Neuronal stem cell (in vitro differentiated cells): ENCODE data around the gene GGPS1.

Experiments used
- DNase-seq: peaks from one replicate; pipeline ENCODE4 v3.0.0-alpha.2; 2013; ENCODE audit warnings: low spot score
- H2AFZ ChIP-seq: one replicate; pipeline ENCODE4 v1.6.1; 2013; ENCODE audit warnings: mild to moderate bottlenecking, low read length, inconsistent platforms
- H2AK5ac ChIP-seq: 2 replicates; pipeline ENCODE4 v1.6.1; 2013; ENCODE audit warnings: low read depth, mild to moderate bottlenecking, inconsistent platforms, low read length, moderate library complexity, mixed read lengths
- H2BK120ac ChIP-seq: 2 replicates; pipeline ENCODE4 v1.6.1; 2013; ENCODE audit warnings: low read depth, mild to moderate bottlenecking, inconsistent platforms, low read length, moderate library complexity, mixed read lengths
- H2BK12ac ChIP-seq: one replicate; pipeline ENCODE4 v1.6.1; 2013; ENCODE audit warnings: low read length, inconsistent platforms
- H2BK15ac ChIP-seq: 2 replicates; pipeline ENCODE4 v1.6.1; 2013; ENCODE audit warnings: mild to moderate bottlenecking, low read length, inconsistent platforms, mixed read lengths
- H2BK5ac ChIP-seq: one replicate; pipeline ENCODE4 v1.6.1; 2013; ENCODE audit warnings: inconsistent platforms, mild to moderate bottlenecking, low read length, moderate library complexity
- H3K14ac ChIP-seq: one replicate; pipeline ENCODE4 v1.6.1; 2013; ENCODE audit warnings: low read length, inconsistent platforms
- H3K18ac ChIP-seq: 2 replicates; pipeline ENCODE4 v1.6.1; 2013; ENCODE audit warnings: low read length, inconsistent platforms
- H3K23ac ChIP-seq: 2 replicates; pipeline ENCODE4 v1.6.1; 2013; ENCODE audit warnings: low read depth, mild to moderate bottlenecking, mixed read lengths, low read length, inconsistent platforms; ENCODE audit not compliant: poor library complexity
- H3K27ac ChIP-seq: replicated peaks from 3 replicates; pipeline ENCODE4 v1.5.1; 2013; ENCODE audit warnings: low read length, inconsistent platforms
- H3K27me3 ChIP-seq, 3 experiments: 2 replicates each; pipeline ENCODE4 v1.6.1; 2013; ENCODE audit warnings: low read length in 3 of 3, mild to moderate bottlenecking in 2 of 3, inconsistent platforms in 1 of 3, low read depth in 1 of 3, mixed read lengths in 1 of 3, moderate library complexity in 1 of 3; ENCODE audit not compliant: control insufficient read depth in 3 of 3, insufficient read depth in 3 of 3
- H3K36me3 ChIP-seq, 2 donors: replicated peaks in 1 of 2; 2 replicates each; pipeline ENCODE4 v1.6.1; 2013; ENCODE audit warnings: low read length in 2 of 2; ENCODE audit not compliant: control insufficient read depth in 2 of 2, insufficient read depth in 2 of 2
- H3K4ac ChIP-seq: 2 replicates; pipeline ENCODE4 v1.6.1; 2013; ENCODE audit warnings: inconsistent platforms, mild to moderate bottlenecking, low read length, moderate library complexity
- H3K4me1 ChIP-seq, 2 donors: 1 replicate in 1 of 2; 2 replicates in 1 of 2; pipeline ENCODE4 v1.6.1; 2013; ENCODE audit warnings: low read length in 2 of 2, low read depth in 1 of 2; ENCODE audit not compliant: control insufficient read depth in 2 of 2, insufficient read depth in 1 of 2
- H3K4me2 ChIP-seq: one replicate; pipeline ENCODE4 v1.6.1; 2013; ENCODE audit warnings: mild to moderate bottlenecking, low read length, inconsistent platforms; ENCODE audit not compliant: insufficient read depth, poor library complexity, severe bottlenecking
- H3K4me3 ChIP-seq, 2 donors: 2 replicates each; pipeline ENCODE4 v1.5.1; 2013; ENCODE audit warnings: low read length in 2 of 2, mild to moderate bottlenecking in 2 of 2, inconsistent platforms in 1 of 2, moderate library complexity in 1 of 2
- H3K79me1 ChIP-seq: one replicate; pipeline ENCODE4 v1.6.1; 2013; ENCODE audit warnings: low read depth, mild to moderate bottlenecking, inconsistent platforms, low read length, moderate library complexity
- H3K9ac ChIP-seq: one replicate; pipeline ENCODE4 v1.6.1; 2013; ENCODE audit warnings: mild to moderate bottlenecking, low read depth, low read length, inconsistent platforms; ENCODE audit not compliant: poor library complexity
- H3K9me3 ChIP-seq, 2 donors: replicated peaks in 1 of 2; 2 replicates each; pipeline versions ENCODE3 to v1.6.1; 2013; ENCODE audit warnings: low read length in 2 of 2, mild to moderate bottlenecking in 2 of 2, inconsistent platforms in 1 of 2, low read depth in 1 of 2, mixed read lengths in 1 of 2, moderate library complexity in 1 of 2; ENCODE audit not compliant: control insufficient read depth in 2 of 2, insufficient read depth in 1 of 2
- H4K8ac ChIP-seq: one replicate; pipeline ENCODE4 v1.6.1; 2013; ENCODE audit warnings: low read depth, mild to moderate bottlenecking, inconsistent platforms, low read length, moderate library complexity
- H4K91ac ChIP-seq: one replicate; pipeline ENCODE4 v1.6.1; 2013; ENCODE audit warnings: low read length, low read depth, mild to moderate bottlenecking, inconsistent platforms; ENCODE audit not compliant: poor library complexity
- WGBS, 2 donors: extraction: QIAGEN DNeasy Blood & Tissue Kit; methylation state at CpG; one replicate each; pipeline ENCODE4 v1.1.7; 2013; ENCODE audit warnings: missing lambda C conversion rate in 2 of 2, mixed read lengths in 1 of 2; ENCODE audit not compliant: insufficient read length in 2 of 2, insufficient replicate concordance in 1 of 2; ENCODE audit errors: extremely low coverage in 2 of 2; 5-methylcytosine and 5-hydroxymethylcytosine counted together

Gene GGPS1

DNA sequence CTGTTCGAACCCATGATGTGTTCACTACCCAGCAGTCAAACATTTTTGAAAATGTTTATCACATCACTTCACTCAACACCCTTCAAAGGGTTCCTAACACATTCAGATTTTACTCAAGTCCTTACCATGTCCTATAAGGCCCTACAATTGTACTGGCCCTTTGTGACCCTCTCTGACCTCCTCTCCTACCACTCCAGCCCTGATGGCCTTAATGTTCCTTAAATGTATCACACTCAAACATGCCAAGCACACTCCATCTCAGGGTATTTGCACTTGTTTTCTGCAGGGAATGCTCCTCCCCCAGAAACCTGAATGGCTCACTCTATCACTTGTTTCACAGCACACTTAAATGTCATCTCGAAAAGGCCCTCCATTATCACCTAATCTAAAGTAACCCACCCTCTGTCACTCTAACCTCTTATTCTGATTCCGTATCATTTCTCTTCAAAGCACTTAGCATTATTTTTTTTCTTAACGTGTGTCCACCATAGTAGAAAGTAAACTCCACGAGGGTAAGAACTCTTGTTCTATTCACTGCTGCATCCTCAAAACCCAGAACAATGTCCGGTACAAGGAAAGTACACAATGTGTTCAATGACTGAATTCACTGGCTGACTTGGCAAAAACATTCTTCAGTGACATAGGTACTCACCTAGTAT, 7.7 kb upstream of the GGPS1 start:
- no peak overlapping the region for H2AK5ac ChIP-seq
- H2BK5ac ChIP-seq, result no peak overlapping the region
- H3K36me3 ChIP-seq, result peaks cover 6 to 80% of the 10 kb centered on the region in 2 donors
- peaks cover 2% of the 10 kb centered on the region for H3K79me1 ChIP-seq
- H4K8ac ChIP-seq, result no peak overlapping the region
- H3K9me3 ChIP-seq, result no peaks in the 10 kb centered on the region
- no peak overlapping the region for H2BK15ac ChIP-seq
- H3K27ac ChIP-seq, result no peak overlapping the region
- no peak overlapping the region for H4K91ac ChIP-seq
- no peaks in the 10 kb centered on the region for H3K27me3 ChIP-seq
- no peak overlapping the region for H2BK120ac ChIP-seq
- H3K18ac ChIP-seq, result no peak overlapping the region
- no CpG with 5 or more reads among the region's 6 CpGs for WGBS, 2 donors
- no peak for DNase-seq
- H2BK12ac ChIP-seq, result no peak overlapping the region
- H3K4ac ChIP-seq, result no peak overlapping the region
- no peak overlapping the region for H3K9ac ChIP-seq
- no peak overlapping the region for H3K4me3 ChIP-seq
- H3K14ac ChIP-seq, result no peak overlapping the region
- no peak overlapping the region for H3K23ac ChIP-seq
- H3K4me2 ChIP-seq, result no peak overlapping the region
- peaks cover 0 to 7% of the 10 kb centered on the region in 2 donors for H3K4me1 ChIP-seq
- no peak overlapping the region for H2AFZ ChIP-seq

DNA sequence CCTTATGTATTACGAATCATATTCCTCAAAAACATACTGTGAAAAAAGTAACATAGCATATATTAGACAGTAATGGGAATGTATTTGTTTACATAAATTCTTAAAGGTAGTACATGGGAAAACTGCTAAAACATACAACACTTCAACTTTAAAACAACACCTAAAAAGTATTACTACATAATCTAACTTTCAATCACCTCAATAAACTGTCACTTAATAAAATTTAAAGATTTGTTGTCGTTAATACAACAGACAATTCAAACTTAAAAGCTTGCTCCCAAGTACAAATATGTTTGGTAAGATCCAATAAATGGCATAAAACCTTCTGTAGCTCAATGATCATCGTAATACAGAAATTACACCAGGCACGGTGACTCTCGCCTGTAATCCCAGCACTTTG, 4.1 kb upstream of the GGPS1 start:
- no peak overlapping the region for H3K18ac ChIP-seq
- no peak overlapping the region for H3K14ac ChIP-seq
- H3K27me3 ChIP-seq, result no peaks in the 10 kb centered on the region
- H3K9me3 ChIP-seq, result no peaks in the 10 kb centered on the region
- no peak overlapping the region for H3K27ac ChIP-seq
- no peak overlapping the region for H2BK5ac ChIP-seq
- H3K4me1 ChIP-seq, result peaks cover 0 to 15% of the 10 kb centered on the region in 2 donors
- no peak overlapping the region for H2AK5ac ChIP-seq
- H3K36me3 ChIP-seq, result peaks cover 3 to 65% of the 10 kb centered on the region in 2 donors
- no peak overlapping the region for H3K4me3 ChIP-seq
- H2AFZ ChIP-seq, result no peak overlapping the region
- no peak overlapping the region for H3K9ac ChIP-seq
- WGBS, 2 donors, result 100% methylated on average over 1 of the region's 5 CpGs; no CpG with 5 or more reads in 1 of the 2 donors
- H2BK15ac ChIP-seq, result no peak overlapping the region
- H3K4ac ChIP-seq, result no peak overlapping the region
- no peak overlapping the region for H3K4me2 ChIP-seq
- H3K79me1 ChIP-seq, result peaks cover 9% of the 10 kb centered on the region
- DNase-seq, result no peak
- no peak overlapping the region for H4K91ac ChIP-seq
- no peak overlapping the region for H3K23ac ChIP-seq
- no peak overlapping the region for H2BK120ac ChIP-seq
- no peak overlapping the region for H4K8ac ChIP-seq
- no peak overlapping the region for H2BK12ac ChIP-seq

DNA sequence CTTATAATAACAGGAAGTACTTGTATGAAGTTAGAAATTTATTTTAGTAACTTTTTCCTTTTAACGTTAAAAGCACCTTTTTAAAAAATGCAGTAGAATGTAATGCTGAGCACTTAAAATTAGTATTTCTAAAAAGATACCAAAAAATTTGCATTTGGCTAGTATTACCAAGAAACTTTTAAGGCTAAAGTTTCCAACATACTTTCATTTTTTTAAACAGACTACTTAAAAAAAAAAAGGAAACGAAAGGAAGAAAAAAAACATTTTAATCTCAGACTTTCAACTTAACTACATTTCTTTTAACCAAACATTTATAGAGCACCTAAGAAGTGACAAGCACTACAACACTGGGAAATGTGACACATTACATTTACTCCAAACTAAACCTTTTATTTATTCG, 3.2 kb upstream of the GGPS1 start:
- H3K79me1 ChIP-seq, result peaks cover 9% of the 10 kb centered on the region
- H2BK5ac ChIP-seq, result no peak overlapping the region
- H3K4me2 ChIP-seq, result no peak overlapping the region
- H2BK15ac ChIP-seq, result no peak overlapping the region
- no peak overlapping the region for H3K23ac ChIP-seq
- peak overlapping the region in 1 of 2 donors; percentile 82 for H3K4me3 ChIP-seq
- no peak overlapping the region for H3K14ac ChIP-seq
- H2AFZ ChIP-seq, result no peak overlapping the region
- H2BK120ac ChIP-seq, result no peak overlapping the region
- H3K9me3 ChIP-seq, result no peaks in the 10 kb centered on the region
- H3K27ac ChIP-seq, result no peak overlapping the region
- H3K4ac ChIP-seq, result no peak overlapping the region
- H2AK5ac ChIP-seq, result no peak overlapping the region
- no peak overlapping the region for H4K8ac ChIP-seq
- DNase-seq, result no peak
- whole genome bisulfite sequencing, 2 donors, result 100% methylated on average over 1 of the region's 3 CpGs; no CpG with 5 or more reads in 1 of the 2 donors
- no peak overlapping the region for H2BK12ac ChIP-seq
- H3K9ac ChIP-seq, result no peak overlapping the region
- peaks cover 0 to 15% of the 10 kb centered on the region in 2 donors for H3K4me1 ChIP-seq
- peaks cover 2 to 58% of the 10 kb centered on the region in 2 donors for H3K36me3 ChIP-seq
- H3K18ac ChIP-seq, result no peak overlapping the region
- no peak overlapping the region for H4K91ac ChIP-seq
- no peaks in the 10 kb centered on the region for H3K27me3 ChIP-seq

DNA sequence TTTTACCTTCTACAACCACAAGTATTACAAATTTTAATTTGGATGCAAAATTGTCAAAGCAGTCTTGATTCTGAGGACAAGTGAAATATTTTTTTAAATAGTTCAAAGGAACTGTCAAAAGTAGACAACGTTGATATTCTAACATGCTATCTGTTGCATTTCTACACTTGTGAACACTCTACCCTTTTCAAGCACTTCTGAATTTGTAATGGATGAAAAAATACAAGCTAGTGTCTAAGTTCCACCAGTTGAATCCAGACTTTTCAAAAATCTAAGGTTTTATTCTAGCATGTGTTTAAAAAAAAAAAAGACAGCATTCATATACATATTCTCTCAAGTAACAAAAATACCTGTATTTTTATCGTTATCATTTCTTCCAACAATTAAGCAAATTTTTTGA, 2.5 kb upstream of the GGPS1 start:
- Histone ChIP-seq H2BK15ac (no peak overlapping the region), H3K79me1 (peaks cover 9% of the 10 kb centered on the region), H3K4me3 (peak overlapping the region in 1 of 2 donors; percentile 82)

More for the DNA sequence above, 2.5 kb upstream of the GGPS1 start:
- Histone ChIP-seq H2AFZ (no peak overlapping the region), H3K9me3 (no peaks in the 10 kb centered on the region), H2BK120ac (no peak overlapping the region), H3K9ac (no peak overlapping the region), H2BK12ac (no peak overlapping the region), H3K23ac (no peak overlapping the region), H3K27me3 (no peaks in the 10 kb centered on the region), H4K8ac (no peak overlapping the region), H3K14ac (no peak overlapping the region), H3K4me1 (peaks cover 1 to 18% of the 10 kb centered on the region in 2 donors), H3K4me2 (no peak overlapping the region), H2AK5ac (no peak overlapping the region), H3K36me3 (peaks cover 2 to 57% of the 10 kb centered on the region in 2 donors), H3K18ac (no peak overlapping the region), H3K4ac (no peak overlapping the region), H3K27ac (no peak overlapping the region), H4K91ac (no peak overlapping the region), H2BK5ac (no peak overlapping the region)
- 100% methylated on average over 1 of the region's 2 CpGs; no CpG with 5 or more reads in 1 of the 2 donors for WGBS, 2 donors
- no peak for DNase-seq
